Left colon (tissue), 2 donors: Measurements from ENCODE around the gene ADIG. TPM values are rescaled to one million over a fixed set of nuclear protein-coding genes. Genes with fewer than 3 reads are reported as not detected.
"Not testable (repeated sequence)": the region's sequence is repeated elsewhere in the genome, so short reads cannot be mapped to it uniquely, and the experiment has no call there.

Experiments
- ATAC-seq: fragments of 200-7000 bp; cut with Tn5 transposase; one replicate; pipeline ENCODE4 v1.9.1; 2020; ENCODE audit warnings: mild to moderate bottlenecking, moderate library complexity
- DNase-seq, 2 donors: peaks; one replicate each; pipeline ENCODE4 v3.0.0-alpha.2; 2020
- intact Hi-C, 2 donors: fragments of 100-400 bp; cut with DNase I in 1 of 2; cut with micrococcal nuclease in 1 of 2; formaldehyde crosslinking; loops; one replicate each; pipeline versions ENCODE4 v1.11.2 to v1.14.0; 2022; cut with DNase I, micrococcal nuclease
- total RNA-seq, 2 donors: library from RNA; stranded (reverse); fragmentation: NEBNext Ultra II Directional; extraction: Animal tissue kit (Norgen Biotek cat#: 25700); gene quantifications; one replicate each; pipeline ENCODE4 v1.2.1, GENCODE V29; 2021
- donor health status: DM: no; HTN: no; CAD: no.
- donor health status: DM: yes; HTN: yes; CAD: no.

The ADIG gene
- total RNA-seq, 2 donors from 2014 or later: not detected

- intact Hi-C loops: no loop called here
- no peak for DNase-seq
- ATAC-seq: no peak
These were observed 14.9 kb upstream of the ADIG start for GRCh38 chr20:38566036-38566598.

GRCh38 chr20:38569747-38570525 lies 11.1 kb upstream of the ADIG start:
- ATAC-seq (peak; percentile 70), DNase-seq (no peak)
- intact Hi-C loops: no loop called here

- ATAC-seq: no peak
- intact Hi-C loops: no loop called here
- DNase-seq: no peak
These were observed 7.6 kb upstream of the ADIG start for GRCh38 chr20:38573413-38573812.

GRCh38 chr20:38579219-38579910 lies 1.6 kb upstream of the ADIG start:
- intact Hi-C loops: no loop called here
- DNase-seq (no peak), ATAC-seq (peak; percentile 21)

DNA sequence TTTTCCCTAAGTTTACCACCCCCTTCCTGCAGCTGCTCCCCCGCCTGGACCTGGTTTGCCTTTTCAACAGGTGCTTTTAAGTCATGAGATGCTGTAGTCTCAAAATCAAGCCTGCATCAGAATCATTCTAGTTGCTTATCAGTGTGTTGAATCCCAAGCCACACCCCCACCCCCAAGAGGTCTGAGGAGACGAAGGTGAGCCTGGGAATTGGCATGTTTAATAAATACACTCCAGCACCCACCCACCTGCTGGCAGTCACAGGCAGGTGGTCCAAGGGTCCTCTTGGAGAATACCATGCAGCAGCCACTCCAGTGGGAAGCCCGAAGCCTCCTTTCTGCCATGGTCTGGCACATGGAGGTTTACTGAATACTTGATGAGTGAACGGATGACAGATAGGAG lies 1.1 kb upstream of the ADIG start:
- DNase-seq: no peak
- ATAC-seq: no peak
- intact Hi-C loops: no loop called here

DNA sequence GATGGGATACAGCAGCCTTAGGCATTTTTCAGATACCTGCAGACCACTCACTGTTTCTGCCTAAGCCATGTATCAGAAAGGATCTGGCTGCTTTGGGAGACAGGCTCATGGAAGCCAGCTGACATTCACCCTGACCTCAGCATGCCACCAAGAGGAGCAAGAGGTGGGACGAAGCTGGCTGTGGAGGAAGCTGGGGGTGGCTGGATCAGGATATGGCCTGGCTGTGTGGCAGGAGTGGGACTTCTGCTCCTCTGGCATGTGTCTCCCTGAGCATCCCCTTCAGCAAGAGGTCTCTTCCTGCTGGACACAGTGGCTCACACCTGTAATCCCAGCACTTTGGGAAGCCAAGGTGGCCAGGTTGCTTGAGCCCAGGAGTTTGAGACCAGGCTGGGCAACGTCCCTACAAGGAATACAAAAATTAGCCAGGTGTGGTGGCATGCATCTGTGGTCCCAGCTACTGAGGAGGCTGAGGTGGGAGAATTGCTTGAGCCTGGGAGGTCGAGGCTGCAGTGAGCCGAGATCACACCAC lies 897 bp downstream of the ADIG start:
- no peak for ATAC-seq
- intact Hi-C loops: no loop called here
- no peak for DNase-seq

DNA sequence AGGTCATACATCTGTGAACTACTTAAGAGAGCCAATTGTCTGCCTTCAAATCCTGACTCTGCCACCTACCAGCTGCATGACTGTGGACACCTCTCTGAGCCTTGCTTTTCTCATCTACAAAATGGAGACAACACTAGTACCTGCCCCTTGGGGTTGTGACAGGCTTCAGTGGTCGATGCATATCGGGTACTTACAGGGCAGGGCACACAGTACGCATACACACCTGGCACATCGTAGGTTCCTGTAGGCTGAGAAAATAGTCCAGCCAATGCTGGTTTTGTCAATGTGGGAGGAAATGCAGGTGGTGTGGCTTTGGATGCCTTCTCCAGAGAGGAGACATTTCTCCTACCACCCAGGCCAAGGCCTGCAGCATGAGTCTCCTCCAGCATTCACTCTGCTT lies 2.3 kb downstream of the ADIG start:
- ATAC-seq: no peak
- intact Hi-C loops: no loop called here
- no peak for DNase-seq

DNA sequence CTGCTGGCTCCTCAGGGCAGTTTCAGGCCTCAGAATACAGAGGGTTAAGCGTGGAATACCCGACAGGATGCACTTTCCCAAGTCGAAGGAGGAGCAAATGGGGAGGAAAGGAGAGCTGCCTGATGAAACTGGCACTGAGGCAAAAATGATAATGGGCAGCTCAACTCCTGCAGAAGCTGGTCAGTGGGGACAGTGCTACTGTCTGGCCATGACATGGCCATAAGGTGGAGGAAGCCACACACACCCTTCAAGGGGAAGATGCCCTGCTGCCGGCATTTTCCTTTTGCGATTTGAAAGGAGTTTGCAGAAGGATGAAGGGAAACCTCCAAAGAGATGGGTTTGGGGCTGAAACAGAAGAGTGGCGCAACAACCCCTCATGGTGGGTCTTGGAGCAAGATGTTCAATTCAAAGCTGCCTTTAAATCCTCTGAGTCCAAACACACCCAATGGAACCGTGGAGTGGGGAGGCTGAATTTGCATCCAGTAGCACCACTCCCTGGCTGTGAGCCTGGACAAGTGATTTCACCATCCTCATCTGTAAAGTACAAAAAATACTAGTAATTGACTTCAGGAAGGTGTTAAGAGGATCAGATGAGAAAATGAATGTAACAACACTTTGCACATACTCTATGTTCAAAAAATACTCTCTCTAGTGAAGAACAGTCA lies 3.2 kb downstream of the ADIG start:
- DNase-seq (no peak), ATAC-seq (no peak)
- intact Hi-C loops: no loop called here

GRCh38 chr20:38585404-38586180 lies 4.6 kb downstream of the ADIG start:
- no peak for ATAC-seq
- intact Hi-C loops: no loop called here
- DNase-seq: no peak

DNA sequence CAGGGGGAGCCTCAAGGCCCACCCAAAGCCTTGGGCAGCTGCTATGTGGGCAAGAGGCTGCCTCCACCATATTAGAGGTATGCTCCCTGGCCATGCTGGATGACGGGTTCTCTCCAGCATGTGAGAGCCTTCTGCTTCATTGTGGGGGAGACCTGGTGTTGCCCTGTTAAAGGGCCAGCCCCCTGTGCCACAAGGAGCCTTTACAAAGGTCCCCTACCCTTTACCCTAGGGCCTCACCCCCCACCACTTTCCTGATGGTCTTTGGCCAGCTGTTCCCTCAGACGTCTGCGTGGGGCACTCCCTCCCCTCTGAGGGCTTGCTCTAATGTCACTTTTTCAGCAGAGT lies 5.2 kb downstream of the ADIG start:
- ATAC-seq (no peak), DNase-seq (no peak)

GRCh38 chr20:38588303-38588702 lies 7.3 kb downstream of the ADIG start:
- DNase-seq (no peak), ATAC-seq (no peak)
- intact Hi-C loops: no loop called here

More for the DNA sequence above, 5.2 kb downstream of the ADIG start:
- intact Hi-C loops: no loop called here

DNA sequence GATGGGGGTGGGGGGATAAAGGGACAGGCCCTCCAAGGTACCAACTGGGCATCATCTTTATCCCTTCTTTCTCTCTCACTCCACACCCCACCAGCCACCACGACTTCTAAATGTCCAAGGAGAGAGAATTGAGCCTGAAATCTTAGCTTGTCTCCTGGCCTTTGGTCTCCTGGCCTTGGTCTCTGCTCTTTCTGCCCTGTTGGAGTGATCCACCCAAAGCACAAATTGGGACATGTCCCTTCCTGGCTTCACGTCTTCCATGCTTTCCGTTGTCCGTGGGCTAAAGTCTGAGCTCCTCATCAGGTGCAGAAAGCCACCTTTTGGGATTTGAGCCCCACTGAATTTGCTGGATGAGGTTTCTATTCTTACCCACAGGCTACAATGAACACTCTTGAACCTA lies 8.4 kb downstream of the ADIG start:
- DNase-seq: no peak
- no peak for ATAC-seq
- intact Hi-C loops: no loop called here

GRCh38 chr20:38589967-38590675 lies 9.1 kb downstream of the ADIG start:
- DNase-seq (no peak), ATAC-seq (no peak)
- intact Hi-C loops: no loop called here

DNA sequence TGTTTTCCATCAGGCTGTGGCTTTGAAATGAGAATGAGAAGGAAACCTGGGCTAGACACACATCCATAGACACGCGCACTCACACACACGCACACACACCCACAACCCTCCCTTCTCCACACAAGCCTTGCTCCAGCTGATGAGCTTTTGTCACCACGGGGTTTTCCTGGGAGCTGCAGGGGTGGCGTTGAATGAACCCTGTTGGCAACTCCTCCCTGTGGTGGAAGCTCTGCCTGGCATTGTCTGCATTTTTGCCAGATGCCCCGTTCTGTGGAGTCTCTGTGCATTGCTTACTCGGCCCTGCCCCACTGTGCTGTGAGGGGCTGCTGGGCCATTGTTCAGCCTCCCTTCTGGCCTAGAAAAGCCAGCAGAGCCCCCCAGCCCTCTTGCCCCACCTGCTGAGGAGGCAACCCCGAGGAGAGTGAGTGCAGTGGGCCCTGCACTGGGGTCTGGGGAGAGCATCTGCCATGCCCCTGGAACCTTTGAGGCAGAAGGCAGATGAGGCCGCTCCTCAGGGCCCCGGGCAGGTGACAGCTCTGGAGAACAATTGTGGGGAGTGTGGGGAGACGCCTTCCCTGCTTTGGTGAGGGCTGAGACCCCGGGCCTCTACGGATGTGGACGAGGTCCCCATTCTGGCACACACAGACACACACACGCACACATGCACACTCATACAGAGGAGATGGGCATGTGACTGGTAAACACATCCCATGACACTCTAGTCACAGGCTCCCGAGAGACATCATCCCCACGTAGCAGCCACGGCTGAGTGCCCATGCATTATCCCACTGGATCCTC lies 9.9 kb downstream of the ADIG start:
- intact Hi-C loops: no loop called here
- ATAC-seq (no peak), DNase-seq (no peak)

GRCh38 chr20:38591474-38592410 lies 10.7 kb downstream of the ADIG start:
- intact Hi-C loops: no loop called here
- ATAC-seq: no peak
- no peak for DNase-seq

DNA sequence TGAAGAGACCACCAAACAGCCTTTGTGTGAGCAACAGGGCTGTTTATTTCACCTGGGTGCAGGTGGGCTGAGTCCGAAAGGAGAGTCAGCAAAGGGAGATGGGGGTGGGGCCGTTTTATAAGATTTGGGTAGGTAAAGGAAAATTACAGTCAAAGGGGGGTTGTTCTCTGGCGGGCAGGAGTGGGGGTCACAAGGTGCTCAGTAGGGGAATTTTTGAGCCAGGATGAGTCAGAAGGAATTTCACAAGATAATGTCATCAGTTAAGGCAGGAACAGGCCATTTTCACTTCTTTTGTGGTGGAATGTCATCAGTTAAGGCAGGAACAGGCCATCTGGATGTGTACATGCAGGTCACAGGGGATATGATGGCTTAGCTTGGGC lies 11.4 kb downstream of the ADIG start:
- intact Hi-C loops, ATAC-seq, DNase-seq: not testable (repeated sequence)
